Panc1 (cell line): Measurements from ENCODE around the gene TYRP1. TPM values are rescaled to one million over a fixed set of nuclear protein-coding genes. Genes with fewer than 3 reads are reported as not detected.

Experiments
- ATAC-seq: fragments of 200-7000 bp; cut with Tn5 transposase; 2 replicates; pipeline ENCODE4 v1.9.1; 2020; ENCODE audit warnings: mild to moderate bottlenecking, moderate library complexity
- BruUV-seq: library from RNA; stranded (reverse); fragments of 400-500 nt; replicated peaks from 2 replicates; lab custom pipeline; 2021; lab: Mats Ljungman, UMichigan
- CTCF ChIA-PET: fragments of 300-600 bp; sonication (Branson Sonifier 250); formaldehyde crosslinking; loops from one replicate; lab custom pipeline; 2022; ENCODE audit warnings: antibody characterized with exemption; lab: Charles Lee
- POLR2A ChIA-PET: fragments of 300-600 bp; sonication (Branson Sonifier 250); formaldehyde crosslinking; loops from one replicate; lab custom pipeline; 2022; ENCODE audit warnings: antibody characterized with exemption; lab: Charles Lee
- DNase-seq: peaks from one replicate; pipeline ENCODE4 v3.0.0-alpha.2; 2010; ENCODE audit warnings: low read depth, low spot score
- H3K27ac ChIP-seq: 2 replicates; pipeline ENCODE4 v1.5.1; 2011; ENCODE audit warnings: mild to moderate bottlenecking, low read length, inconsistent platforms
- H3K27me3 ChIP-seq: fragments of 200-500 bp; sonication (Bioruptor generic); 2 replicates; pipeline ENCODE4 v1.6.0; 2014; ENCODE audit warnings: low read length, inconsistent platforms; ENCODE audit not compliant: control insufficient read depth, insufficient read depth
- H3K36me3 ChIP-seq: fragments of 200-500 bp; sonication (Bioruptor generic); 2 replicates; pipeline ENCODE4 v1.5.1; 2014; ENCODE audit warnings: inconsistent platforms, mild to moderate bottlenecking, low read length, moderate library complexity; ENCODE audit not compliant: control insufficient read depth, insufficient read depth
- H3K4me1 ChIP-seq: 2 replicates; pipeline ENCODE4 v1.5.1; 2011; ENCODE audit warnings: inconsistent platforms, mild to moderate bottlenecking, low read length, moderate library complexity; ENCODE audit not compliant: control insufficient read depth, insufficient read depth
- H3K4me3 ChIP-seq, 2 experiments: 2 replicates each; pipeline ENCODE4 v1.5.1; 2011 to 2012; ENCODE audit warnings: low read depth in 2 of 2, low read length in 2 of 2, mild to moderate bottlenecking in 2 of 2, inconsistent platforms in 1 of 2, moderate library complexity in 1 of 2
- H3K9me3 ChIP-seq: fragments of 200-500 bp; sonication (Bioruptor generic); 2 replicates; pipeline ENCODE4 v1.5.1; 2014; ENCODE audit warnings: low read depth, mild to moderate bottlenecking, inconsistent platforms, low read length, moderate library complexity; ENCODE audit not compliant: control insufficient read depth, insufficient read depth
- CTCF ChIP-seq: fragments of 450-650 bp; IDR thresholded peaks from 2 replicates; pipeline ENCODE4 v1.5.1; 2017; ENCODE audit warnings: mild to moderate bottlenecking
- POLR2AphosphoS5 ChIP-seq: IDR thresholded peaks from 2 replicates; pipeline ENCODE4 v1.6.1; 2012; ENCODE audit warnings: mild to moderate bottlenecking, low read depth, low read length, moderate library complexity
- REST ChIP-seq, 2 experiments: IDR thresholded peaks; 2 replicates each; pipeline ENCODE4 v1.6.1; 2011 to 2012; ENCODE audit warnings: low read depth in 2 of 2, control low read depth in 1 of 2, low read length in 1 of 2, mild to moderate bottlenecking in 1 of 2, moderate library complexity in 1 of 2; ENCODE audit not compliant: insufficient read depth in 1 of 2
- SIN3A ChIP-seq: IDR thresholded peaks from 2 replicates; pipeline ENCODE4 v1.6.1; 2012; ENCODE audit warnings: low read depth, mild to moderate bottlenecking, low read length, moderate library complexity, borderline replicate concordance; ENCODE audit not compliant: insufficient read depth
- TCF7L2 ChIP-seq: IDR thresholded peaks from 2 replicates; pipeline ENCODE4 v1.6.1; 2011; ENCODE audit warnings: mild to moderate bottlenecking, low read depth, low read length, inconsistent platforms
- in situ Hi-C: cut with HindIII; loops from 2 replicates; pipeline ENCODE4 v1.10.0; 2016; ENCODE audit warnings: low sequenced_read_pairs, low pct_unique_long_range_greater_than_20kb
- intact Hi-C: fragments of 100-400 bp; cut with micrococcal nuclease; formaldehyde crosslinking; loops from one replicate; pipeline ENCODE4 v1.10.0; 2022; ENCODE audit not compliant: unreplicated experiment
- total RNA-seq: library from RNA; stranded (reverse); gene quantifications from one replicate; pipeline ENCODE4 v1.2.1, GENCODE V29; 2021; ENCODE audit not compliant: unreplicated experiment

TYRP1 gene
- total RNA-seq, 1 experiment from 2014 or later = 0.23 TPM

GRCh38 chr9:12735665-12736064 lies 42.5 kb downstream of the TYRP1 start:
- no peaks in the 10 kb centered on the region for H3K4me1 ChIP-seq
- TF ChIP-seq REST (IDR thresholded peaks at IDR 0.05; ENCODE audit: insufficient read depth in 1 of 2, low read depth in 2 of 2, low read length in 1 of 2) = no peak
- no peak for TF ChIP-seq POLR2AphosphoS5
- no peak for TF ChIP-seq TCF7L2
- no peak for TF ChIP-seq CTCF
- TF ChIP-seq SIN3A = no peak
- no peak overlapping the region for H3K27ac ChIP-seq
- no peak overlapping the region for H3K4me3 ChIP-seq
- no TSS peak for BruUV-seq
- CTCF ChIA-PET = no interaction called here
- in situ Hi-C loops (no loop called here), intact Hi-C loops (no loop called here)
- no peaks in the 10 kb centered on the region for H3K27me3 ChIP-seq
- POLR2A ChIA-PET = no interaction called here
- no peaks in the 10 kb centered on the region for H3K9me3 ChIP-seq
- H3K36me3 ChIP-seq = no peaks in the 10 kb centered on the region
- no peak for ATAC-seq
- DNase-seq = no peak

GRCh38 chr9:12737871-12738270 lies 44.7 kb downstream of the TYRP1 start:
- BruUV-seq = no TSS peak
- CTCF ChIA-PET = no interaction called here
- H3K4me3 ChIP-seq = no peak overlapping the region

More at GRCh38 chr9:12737871-12738270, 44.7 kb downstream of the TYRP1 start:
- DNase-seq = no peak
- POLR2A ChIA-PET = no interaction called here
- Histone ChIP-seq H3K4me1 (no peaks in the 10 kb centered on the region), H3K27me3 (no peaks in the 10 kb centered on the region), H3K9me3 (no peaks in the 10 kb centered on the region), H3K36me3 (no peaks in the 10 kb centered on the region), H3K27ac (no peak overlapping the region)
- TF ChIP-seq TCF7L2 = no peak
- no peak for TF ChIP-seq REST (IDR thresholded peaks at IDR 0.05; ENCODE audit: insufficient read depth in 1 of 2, low read depth in 2 of 2, low read length in 1 of 2)
- no peak for TF ChIP-seq CTCF
- no peak for TF ChIP-seq SIN3A
- no peak for TF ChIP-seq POLR2AphosphoS5
- in situ Hi-C loops (no loop called here), intact Hi-C loops (no loop called here)
- ATAC-seq = no peak
